Measurements from ENCODE around the gene PTPRD. TPM values are rescaled to one million over a fixed set of nuclear protein-coding genes. Genes with fewer than 3 reads are reported as not detected.

The PTPRD gene
- total and polyA plus RNA-seq, 2 of the 4 experiments (the other 2 are of a cell fraction) = 0.07 to 0.18 TPM

GRCh38 chr9:8732367-8733075 is 1880.3 kb downstream of the PTPRD start:
- Histone ChIP-seq H3K36me3 (ENCODE audit: control insufficient read depth, insufficient read depth, low read length) (no peaks in the 10 kb centered on the region), H4K5ac (ENCODE audit: low read depth, low read length) (no peak overlapping the region), H2AFZ (replicated peaks; ENCODE audit: low read length, poor library complexity) (no peak overlapping the region), H2BK15ac (ENCODE audit: low read depth, low read length) (no peak overlapping the region), H2BK5ac (ENCODE audit: low read depth, low read length, poor library complexity, severe bottlenecking) (no peak overlapping the region), H2AK9ac (replicated peaks; ENCODE audit: low read depth, low read length, poor library complexity) (no peak overlapping the region), H3K18ac (ENCODE audit: low read depth, low read length) (no peak overlapping the region), H2BK120ac (ENCODE audit: low read depth, low read length) (no peak overlapping the region), H3K23ac (ENCODE audit: low read depth, low read length) (no peak overlapping the region), H3K9ac (ENCODE audit: low read depth, low read length) (no peak overlapping the region), H3K4ac (ENCODE audit: low read depth, low read length) (no peak overlapping the region), H3K56ac (ENCODE audit: extremely low read depth, insufficient read depth, low read length) (no peak overlapping the region), H3K14ac (replicated peaks; ENCODE audit: low read depth, low read length) (no peak overlapping the region), H3K4me1 (ENCODE audit: control insufficient read depth, insufficient read depth, low read length) (no peaks in the 10 kb centered on the region), H4K8ac (ENCODE audit: low read depth in 2 of 2, low read length in 2 of 2) (no peak overlapping the region), H3K9me1 (ENCODE audit: insufficient read depth, low read length) (no peaks in the 10 kb centered on the region), H3K4me3 (ENCODE audit: insufficient read depth, low read depth, low read length) (no peak overlapping the region), H2AK5ac (ENCODE audit: low read depth, low read length) (no peak overlapping the region), H4K20me1 (ENCODE audit: insufficient read depth, low read length) (no peaks in the 10 kb centered on the region), H3K27ac (ENCODE audit: insufficient read depth, low read length) (no peak overlapping the region), H3K4me2 (ENCODE audit: low read depth, low read length) (no peak overlapping the region), H3K79me1 (ENCODE audit: low read depth in 1 of 2, low read length in 2 of 2) (no peaks in the 10 kb centered on the region), H3K9me3 (ENCODE audit: control insufficient read depth, insufficient read depth, low read length) (peaks cover 3% of the 10 kb centered on the region), H4K91ac (ENCODE audit: insufficient read depth, low read depth, low read length) (no peak overlapping the region), H3K27me3 (ENCODE audit: control insufficient read depth, insufficient read depth, low read length) (no peaks in the 10 kb centered on the region), H2BK20ac (ENCODE audit: low read depth, low read length) (no peak overlapping the region)
- CTCF ChIA-PET = no interaction called here
- ATAC-seq (ENCODE audit: low read depth) (no peak), DNase-seq (no peak)
- POLR2A ChIA-PET (ENCODE audit: unreplicated experiment) = interaction anchor here (0.6 kb wide), 1 partner anchor 29 kb away, joined by 4 read pairs; no protein-coding TSS in a partner anchor
- BruUV-seq (replicated peaks) = no TSS peak
- in situ Hi-C loops (cut with MboI; ENCODE audit: low sequenced_read_pairs) (no loop called here), dilution Hi-C loops (cut with HindIII; ENCODE audit: low sequenced_read_pairs, unreplicated experiment) (no loop called here), intact Hi-C loops (cut with micrococcal nuclease) (no loop called here)
- no CpG with 5 or more reads among the region's 3 CpGs for WGBS, 2 experiments (ENCODE audit: extremely low coverage in 2 of 2, insufficient read length in 1 of 2)
- no peak for TF ChIP-seq RCOR1 (IDR thresholded peaks at IDR 0.05; ENCODE audit: insufficient replicate concordance, low read length)
- TF ChIP-seq MAZ (IDR thresholded peaks at IDR 0.05; ENCODE audit: borderline replicate concordance, low read depth, low read length) = no peak
- TF ChIP-seq USF2 (IDR thresholded peaks at IDR 0.05; ENCODE audit: low read depth, low read length) = no peak
- no peak for TF ChIP-seq NFE2L2 (IDR thresholded peaks at IDR 0.05; ENCODE audit: low read depth, low read length)
- no peak for TF ChIP-seq FOS (IDR thresholded peaks at IDR 0.05; ENCODE audit: low read depth, low read length)
- TF ChIP-seq CTCF (conservative IDR thresholded peaks at IDR 0.05; ENCODE audit: low read depth, low read length) = no peak
- no peak for TF ChIP-seq RAD21 (IDR thresholded peaks at IDR 0.05; ENCODE audit: low read length)
